ENCODE measurements around the gene NXN.

GRCh38 chr17:883586-883962 is 96.0 kb downstream of the NXN start:
- no peak for TF ChIP-seq CTCF (IDR thresholded peaks at IDR 0.05)
- no peak for TF ChIP-seq POLR2A (IDR thresholded peaks at IDR 0.05)

Data from Peyer's patch (tissue), 4 donors.